H1 (cell line): ENCODE results near the gene TPRA1. TPM values are rescaled to one million over a fixed set of nuclear protein-coding genes. Genes with fewer than 3 reads are reported as not detected.

Experiments used
- CTCF ChIA-PET: fragments of 300-600 bp; sonication (Branson Sonifier 250); formaldehyde crosslinking; loops from one replicate; lab custom pipeline; 2021; ENCODE audit not compliant: partially characterized antibody; lab: Charles Lee
- POLR2A ChIA-PET: fragments of 300-600 bp; sonication (Branson Sonifier 250); formaldehyde crosslinking; loops from one replicate; lab custom pipeline; 2021; ENCODE audit warnings: inconsistent platforms; ENCODE audit not compliant: partially characterized antibody; lab: Charles Lee
- DNase-seq, 2 experiments: peaks; one replicate each; pipeline versions ENCODE4 v3.0.0 to v3.0.0-alpha.2; 2010 to 2022; ENCODE audit warnings: low spot score in 2 of 2, low read depth in 1 of 2, mixed read lengths in 1 of 2
- FAIRE-seq: peaks from 2 replicates; lab custom pipeline; 2011; peaks lifted over from hg19 to GRCh38; lab: Jason Lieb, UNC
- H2AFZ ChIP-seq: 2 replicates; pipeline ENCODE4 v1.8.1; 2012; ENCODE audit warnings: low read length, inconsistent platforms
- H2AK5ac ChIP-seq: 2 replicates; pipeline ENCODE4 v1.6.1; 2013; ENCODE audit warnings: low read depth, low read length
- H2BK120ac ChIP-seq: replicated peaks from 2 replicates; pipeline ENCODE3; 2013; ENCODE audit warnings: low read depth, low read length, inconsistent platforms
- H2BK12ac ChIP-seq: 2 replicates; pipeline ENCODE4 v1.6.1; 2013; ENCODE audit warnings: low read depth, low read length
- H2BK15ac ChIP-seq: 2 replicates; pipeline ENCODE4 v1.6.1; 2013; ENCODE audit warnings: low read length
- H2BK20ac ChIP-seq: 2 replicates; pipeline ENCODE4 v1.6.1; 2013; ENCODE audit warnings: low read length
- H2BK5ac ChIP-seq: 2 replicates; pipeline ENCODE4 v1.6.1; 2013; ENCODE audit warnings: low read depth, low read length
- H3K14ac ChIP-seq: 2 replicates; pipeline ENCODE4 v1.6.1; 2013; ENCODE audit warnings: inconsistent platforms; ENCODE audit not compliant: insufficient read length
- H3K18ac ChIP-seq: 2 replicates; pipeline ENCODE4 v1.6.1; 2013; ENCODE audit warnings: low read length; ENCODE audit errors: extremely low read depth
- H3K23ac ChIP-seq: 2 replicates; pipeline ENCODE4 v1.6.1; 2013; ENCODE audit warnings: inconsistent platforms; ENCODE audit not compliant: insufficient read length
- H3K23me2 ChIP-seq: 2 replicates; pipeline ENCODE4 v1.6.1; 2013; ENCODE audit warnings: low read depth, low read length
- H3K27ac ChIP-seq: 2 replicates; pipeline ENCODE4 v1.6.1; 2011; ENCODE audit warnings: low read depth, low read length, inconsistent platforms
- H3K27me3 ChIP-seq, 4 experiments: replicated peaks in 1 of 4; 1 replicate in 1 of 4; 2 replicates in 3 of 4; pipeline versions ENCODE4 v1.6.1 to v1.8.1; 2011 to 2013; ENCODE audit warnings: low read length in 3 of 4, mild to moderate bottlenecking in 3 of 4, inconsistent platforms in 2 of 4, mixed read lengths in 2 of 4, moderate library complexity in 1 of 4; ENCODE audit not compliant: control insufficient read depth in 3 of 4, insufficient read depth in 3 of 4; ENCODE audit errors: extremely low read depth in 1 of 4
- H3K36me3 ChIP-seq, 4 experiments: 2 replicates each; pipeline versions ENCODE4 v1.6.1 to v1.8.1; 2011 to 2013; ENCODE audit warnings: mild to moderate bottlenecking in 4 of 4, low read length in 3 of 4, moderate library complexity in 2 of 4, control low read depth in 1 of 4, inconsistent platforms in 1 of 4; ENCODE audit not compliant: insufficient read depth in 4 of 4, control insufficient read depth in 2 of 4
- H3K4ac ChIP-seq: replicated peaks from 2 replicates; pipeline ENCODE3; 2013; ENCODE audit warnings: low read length, low read depth, mixed read lengths, inconsistent platforms; ENCODE audit not compliant: insufficient read length
- H3K4me1 ChIP-seq, 4 experiments: replicated peaks in 1 of 4; 1 replicate in 1 of 4; 2 replicates in 3 of 4; pipeline versions ENCODE4 v1.6.1 to v1.8.1; 2011 to 2013; ENCODE audit warnings: low read length in 3 of 4, inconsistent platforms in 2 of 4, mixed read lengths in 1 of 4; ENCODE audit not compliant: insufficient read depth in 4 of 4, control insufficient read depth in 3 of 4
- H3K4me2 ChIP-seq, 2 experiments: 2 replicates each; pipeline versions ENCODE4 v1.6.1 to v1.8.1; 2011 to 2013; ENCODE audit warnings: low read depth in 2 of 2, low read length in 2 of 2, control low read depth in 1 of 2, inconsistent platforms in 1 of 2, mild to moderate bottlenecking in 1 of 2; ENCODE audit not compliant: insufficient read depth in 1 of 2
- H3K4me3 ChIP-seq, 4 experiments: fragments of 200-600, 300-600 bp in 1 of 4; sonication (generic), shearing (Covaris generic), sonication (Bioruptor Twin) in 1 of 4; 2 replicates each; pipeline versions ENCODE4 v1.5.1 to v1.8.1; 2011 to 2016; ENCODE audit warnings: low read length in 4 of 4, low read depth in 3 of 4, control low read depth in 2 of 4, inconsistent platforms in 2 of 4, mild to moderate bottlenecking in 2 of 4, mixed read lengths in 1 of 4, moderate library complexity in 1 of 4; ENCODE audit not compliant: insufficient read depth in 2 of 4; ENCODE audit errors: extremely low read depth in 1 of 4
- H3K56ac ChIP-seq: replicated peaks from 2 replicates; pipeline ENCODE3; 2013; ENCODE audit warnings: low read depth, mild to moderate bottlenecking, mixed read lengths, low read length, inconsistent platforms; ENCODE audit not compliant: insufficient read length
- H3K79me1 ChIP-seq: 2 replicates; pipeline ENCODE4 v1.6.1; 2013; ENCODE audit warnings: low read depth, low read length, control low read depth
- H3K79me2 ChIP-seq, 2 experiments: 2 replicates each; pipeline versions ENCODE4 v1.6.1 to v1.8.1; 2012 to 2013; ENCODE audit warnings: low read length in 2 of 2, mild to moderate bottlenecking in 2 of 2, inconsistent platforms in 1 of 2; ENCODE audit not compliant: insufficient read depth in 2 of 2, control insufficient read depth in 1 of 2
- H3K9ac ChIP-seq, 4 experiments: replicated peaks in 1 of 4; 1 replicate in 1 of 4; 2 replicates in 3 of 4; pipeline versions ENCODE4 v1.6.1 to v1.8.1; 2011 to 2013; ENCODE audit warnings: low read depth in 3 of 4, low read length in 3 of 4, control low read depth in 2 of 4, mild to moderate bottlenecking in 2 of 4, moderate library complexity in 2 of 4, inconsistent platforms in 1 of 4; ENCODE audit errors: extremely low read depth in 1 of 4
- H3K9me3 ChIP-seq, 2 experiments: 2 replicates each; pipeline versions ENCODE4 v1.6.1 to v1.8.1; 2012 to 2013; ENCODE audit warnings: mild to moderate bottlenecking in 2 of 2, moderate library complexity in 2 of 2, control low read depth in 1 of 2, inconsistent platforms in 1 of 2, low read depth in 1 of 2, low read length in 1 of 2, mixed read lengths in 1 of 2; ENCODE audit not compliant: insufficient read depth in 2 of 2
- H4K20me1 ChIP-seq, 2 experiments: replicated peaks in 1 of 2; 2 replicates each; pipeline versions ENCODE3 to v1.8.1; 2011 to 2013; ENCODE audit warnings: inconsistent platforms in 2 of 2, low read length in 2 of 2, mild to moderate bottlenecking in 1 of 2; ENCODE audit not compliant: insufficient read depth in 2 of 2, control insufficient read depth in 1 of 2
- H4K5ac ChIP-seq: 2 replicates; pipeline ENCODE4 v1.6.1; 2013; ENCODE audit warnings: low read length, low read depth, mixed read lengths, inconsistent platforms; ENCODE audit not compliant: insufficient read length
- H4K8ac ChIP-seq: 2 replicates; pipeline ENCODE4 v1.8.0; 2013; ENCODE audit warnings: mild to moderate bottlenecking, moderate library complexity, low read length, inconsistent platforms; ENCODE audit not compliant: insufficient read depth; ENCODE audit errors: extremely low read depth
- H4K91ac ChIP-seq: replicated peaks from 2 replicates; pipeline ENCODE3; 2013; ENCODE audit warnings: low read length, mixed read lengths, inconsistent platforms; ENCODE audit not compliant: insufficient read length
- CBX5 ChIP-seq: fragments of 300-800, 300-1000 bp; sonication (generic); IDR thresholded peaks from 2 replicates; pipeline ENCODE4 v1.7.1; 2016; ENCODE audit warnings: antibody characterized with exemption, low read length, low read depth
- CBX8 ChIP-seq: fragments of 300-800, 300-1000 bp; sonication (generic); IDR thresholded peaks from 2 replicates; pipeline ENCODE4 v1.7.1; 2016; ENCODE audit warnings: low read depth, low read length, borderline replicate concordance
- EGR1 ChIP-seq: IDR thresholded peaks from 2 replicates; pipeline ENCODE4 v1.6.1; 2011; ENCODE audit warnings: low read depth, low read length, borderline replicate concordance
- FOSL1 ChIP-seq: IDR thresholded peaks from 2 replicates; pipeline ENCODE4 v1.6.1; 2011; ENCODE audit warnings: mild to moderate bottlenecking, low read depth, low read length, moderate library complexity; ENCODE audit not compliant: insufficient read depth
- KDM1A ChIP-seq: fragments of 200-600, 300-600 bp; sonication (generic); IDR thresholded peaks from 2 replicates; pipeline ENCODE4 v1.7.1; 2016; ENCODE audit warnings: mild to moderate bottlenecking, low read length, borderline replicate concordance
- KDM5A ChIP-seq: fragments of 200-600 bp; IDR thresholded peaks from 2 replicates; pipeline ENCODE4 v1.7.1; 2012; ENCODE audit warnings: mild to moderate bottlenecking, low read length, inconsistent platforms, mixed read lengths
- NANOG ChIP-seq: IDR thresholded peaks from 2 replicates; pipeline ENCODE4 v1.6.1; 2011; ENCODE audit warnings: low read length, low read depth, mild to moderate bottlenecking, inconsistent platforms; ENCODE audit not compliant: insufficient read depth, poor library complexity, severe bottlenecking
- PHF8 ChIP-seq: fragments of 200-600 bp; sonication (generic); conservative IDR thresholded peaks from 2 replicates; pipeline ENCODE4 v1.7.1; 2012; ENCODE audit warnings: low read depth, mild to moderate bottlenecking, inconsistent platforms, low read length, moderate library complexity
- WGBS, 2 experiments: shearing (Covaris generic) in 1 of 2; methylation state at CpG; one replicate each; pipeline versions ENCODE4 v1.1.6 to v1.1.7; 2013 to 2015; ENCODE audit warnings: low lambda C conversion rate in 2 of 2, mixed read lengths in 2 of 2, inconsistent platforms in 1 of 2, low coverage in 1 of 2, missing lambda C conversion rate in 1 of 2; ENCODE audit not compliant: insufficient replicate concordance in 2 of 2, insufficient coverage in 1 of 2, insufficient read length in 1 of 2; ENCODE audit errors: extremely low coverage in 1 of 2, missing lambda C conversion rate in 1 of 2; 5-methylcytosine and 5-hydroxymethylcytosine counted together
- polyA plus RNA-seq, 7 experiments: library from polyadenylated mRNA; depleted of rRNA in 3 of 7; stranded (reverse) in 5 of 7; unstranded in 2 of 7; fragments of >200 nt in 5 of 7; fragments of 200-250 nt in 2 of 7; gene quantifications; 1 replicate in 5 of 7; 2 replicates in 1 of 7; 4 replicates in 1 of 7; pipeline versions ENCODE4 v1.2.1 to v1.2.3, GENCODE V29; 2011 to 2013; ENCODE audit warnings: missing spikeins in 2 of 7, mixed read lengths in 2 of 7
- total RNA-seq: library from RNA; stranded (reverse); fragmentation: NEBNext Ultra II Directional; extraction: Animal tissue kit (Norgen Biotek cat#: 25700); gene quantifications from 2 replicates; pipeline ENCODE4 v1.2.1, GENCODE V29; 2021
- TF ChIP-seq, protein P1 (sequence below): IDR thresholded peaks from 2 replicates; pipeline ENCODE4 v1.6.1; 2012; ENCODE audit warnings: low read length, inconsistent platforms

TPRA1 gene
- total and polyA plus RNA-seq, 2 of the 8 experiments (the other 6 are each of a cell fraction or from before 2014, with no cell fraction given) = 18.8 to 38.5 TPM

DNA sequence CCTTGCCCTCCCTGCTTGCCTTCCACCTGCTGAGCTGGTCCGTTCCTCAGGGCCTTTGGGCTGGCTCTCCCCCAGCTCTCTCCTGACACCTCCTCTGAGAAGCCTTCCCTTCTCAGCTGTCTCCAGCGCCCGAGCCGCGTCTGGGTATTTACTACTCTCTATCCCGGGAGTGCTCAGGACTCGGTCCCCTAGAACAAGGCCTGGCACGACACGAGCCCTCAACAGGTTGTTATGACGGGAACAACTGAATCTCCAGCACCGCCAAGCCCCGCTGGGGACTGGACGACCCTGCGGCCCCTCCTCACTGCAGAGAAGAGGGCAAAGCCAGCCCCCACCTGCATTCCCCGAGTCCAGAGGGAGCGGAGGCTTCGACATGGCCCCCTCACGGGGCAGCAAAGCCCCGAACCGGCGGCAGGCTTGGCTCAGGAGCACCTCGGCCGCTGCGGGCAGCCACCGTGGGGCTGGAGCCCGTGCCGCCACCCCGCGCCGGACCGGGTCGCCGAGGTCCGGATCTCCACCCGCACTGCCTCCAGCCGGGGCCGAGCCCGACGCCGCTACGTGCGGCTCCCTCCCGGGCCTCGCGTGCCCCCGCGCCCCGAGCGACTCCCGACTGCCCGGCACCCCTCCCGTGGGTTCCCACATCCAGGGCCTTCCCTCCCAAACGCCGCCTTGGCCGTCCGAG lies 792 bp downstream of the TPRA1 start:
- Histone ChIP-seq H4K8ac (peak overlapping the region; percentile 12), H3K23ac (no peak overlapping the region), H3K4me1 (peaks cover 10 to 19% (median 14%) of the 10 kb centered on the region in 4 experiments), H3K9ac (peak overlapping the region; percentile 46 to 72 (median 65); a peak in 6 of 7 replicates), H2BK20ac (no peak overlapping the region), H3K36me3 (no peaks in the 10 kb centered on the region; a peak in 1 of 8 replicates), H3K79me2 (peaks cover 0 to 20% of the 10 kb centered on the region in 2 experiments; a peak in 1 of 4 replicates), H3K79me1 (peaks cover 9% of the 10 kb centered on the region), H3K18ac (peak overlapping the region; percentile 7; the same call in 1 of the 2 replicates), H2BK120ac (no peak overlapping the region), H2AFZ (no peak overlapping the region), H2BK12ac (peak overlapping the region; percentile 39; the same call in 1 of the 2 replicates), H3K9me3 (no peaks in the 10 kb centered on the region), H2BK5ac (no peak overlapping the region), H3K4ac (no peak overlapping the region), H3K14ac (no peak overlapping the region), H3K27ac (no peak overlapping the region), H4K20me1 (peaks cover 5 to 14% of the 10 kb centered on the region in 2 experiments), H3K27me3 (peaks cover 0 to 6% (median 1%) of the 10 kb centered on the region in 4 experiments; a peak in 1 of 7 replicates), H4K5ac (no peak overlapping the region), H2AK5ac (no peak overlapping the region), H3K4me3 (peak overlapping the region; percentile 68 to 81 (median 75)), H4K91ac (no peak overlapping the region), H3K23me2 (peaks cover 16% of the 10 kb centered on the region; the same call in 1 of the 2 replicates), H2BK15ac (no peak overlapping the region), H3K56ac (no peak overlapping the region), H3K4me2 (peak overlapping the region; percentile 92 to 96)
- FAIRE-seq (no peak), DNase-seq (peak in 1 of 2 experiments; percentile 61)
- POLR2A ChIA-PET = interaction anchor here (1.0 to 5.5 kb wide), 7 partner anchors 9 to 90 kb away, joined by 3 to 48 read pairs (median 5); partner anchors contain the start of gene MCM2
- 2% methylated on average over 34 of the region's 56 CpGs; no CpG with 5 or more reads in 1 of the 2 experiments for WGBS, 2 experiments
- CTCF ChIA-PET = interaction anchor here (1.9 to 9.2 kb wide), 2 partner anchors 10 to 15 kb away, joined by 4 to 77 read pairs; no protein-coding TSS in a partner anchor
- TF ChIP-seq FOSL1 = no peak
- TF ChIP-seq PHF8 = no peak
- no peak for TF ChIP-seq CBX8
- TF ChIP-seq NANOG = no peak
- TF ChIP-seq KDM5A = no peak
- TF ChIP-seq, protein P1, sequence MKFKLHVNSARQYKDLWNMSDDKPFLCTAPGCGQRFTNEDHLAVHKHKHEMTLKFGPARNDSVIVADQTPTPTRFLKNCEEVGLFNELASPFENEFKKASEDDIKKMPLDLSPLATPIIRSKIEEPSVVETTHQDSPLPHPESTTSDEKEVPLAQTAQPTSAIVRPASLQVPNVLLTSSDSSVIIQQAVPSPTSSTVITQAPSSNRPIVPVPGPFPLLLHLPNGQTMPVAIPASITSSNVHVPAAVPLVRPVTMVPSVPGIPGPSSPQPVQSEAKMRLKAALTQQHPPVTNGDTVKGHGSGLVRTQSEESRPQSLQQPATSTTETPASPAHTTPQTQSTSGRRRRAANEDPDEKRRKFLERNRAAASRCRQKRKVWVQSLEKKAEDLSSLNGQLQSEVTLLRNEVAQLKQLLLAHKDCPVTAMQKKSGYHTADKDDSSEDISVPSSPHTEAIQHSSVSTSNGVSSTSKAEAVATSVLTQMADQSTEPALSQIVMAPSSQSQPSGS = no peak
- TF ChIP-seq CBX5 = no peak
- no peak for TF ChIP-seq EGR1
- TF ChIP-seq KDM1A = no peak
